Stimulated activated CD4-positive, alpha-beta T cell treated with anti-CD3 and anti-CD28 coated beads, TNF-alpha, amount 100 ng/mL, for 1 hour (primary cell): ENCODE data around the gene EPN2.

Source experiments
- DNase-seq, 3 donors: peaks; one replicate each; pipeline ENCODE4 v3.0.0-alpha.2; 2020; ENCODE audit warnings: low read depth in 3 of 3, low spot score in 1 of 3

The EPN2 gene

GRCh38 chr17:19291646-19292376, 54.6 kb downstream of the EPN2 start:
- DNase-seq, result no peak

- DNase-seq, result no peak
These were observed 55.2 kb downstream of the EPN2 start for GRCh38 chr17:19292377-19292711.

GRCh38 chr17:19294443-19294842, 57.3 kb downstream of the EPN2 start:
- no peak for DNase-seq

- no peak for DNase-seq
These were observed 58.4 kb downstream of the EPN2 start for GRCh38 chr17:19295473-19296135.

- DNase-seq, result no peak
These were observed 59.9 kb downstream of the EPN2 start for GRCh38 chr17:19296786-19297778.

- DNase-seq, result no peak
These were observed 61.5 kb downstream of the EPN2 start for GRCh38 chr17:19298569-19299213.

- DNase-seq, result no peak
These were observed 62.1 kb downstream of the EPN2 start for GRCh38 chr17:19299214-19299747.

- DNase-seq, result no peak
These were observed 62.7 kb downstream of the EPN2 start for GRCh38 chr17:19299866-19300265.

GRCh38 chr17:19301274-19301951, 64.2 kb downstream of the EPN2 start:
- DNase-seq, result no peak

- DNase-seq, result no peak
These were observed 64.8 kb downstream of the EPN2 start for GRCh38 chr17:19301973-19302372.

- DNase-seq, result no peak
These were observed 65.7 kb downstream of the EPN2 start for GRCh38 chr17:19302791-19303331.

GRCh38 chr17:19303367-19303776, 66.2 kb downstream of the EPN2 start:
- no peak for DNase-seq

GRCh38 chr17:19304209-19304608, 67.0 kb downstream of the EPN2 start:
- DNase-seq, result no peak

GRCh38 chr17:19304751-19305150, 67.6 kb downstream of the EPN2 start:
- DNase-seq, result no peak

- DNase-seq, result no peak
These were observed 68.1 kb downstream of the EPN2 start for GRCh38 chr17:19305256-19305655.

GRCh38 chr17:19305761-19306159, 68.6 kb downstream of the EPN2 start:
- no peak for DNase-seq

- DNase-seq, result no peak
These were observed 69.3 kb downstream of the EPN2 start for GRCh38 chr17:19306160-19307111.

GRCh38 chr17:19307521-19307920, 70.4 kb downstream of the EPN2 start:
- DNase-seq, result no peak

- DNase-seq, result no peak
These were observed 71.2 kb downstream of the EPN2 start for GRCh38 chr17:19308398-19308797.
